C4-2B (cell line): Measurements from ENCODE around the gene RNF150.

Source experiments
- H3K27ac ChIP-seq: fragments of 450-650 bp; 2 replicates; pipeline ENCODE4 v1.5.1; 2017
- ZFX ChIP-seq: fragments of 450-650 bp; IDR thresholded peaks from 2 replicates; pipeline ENCODE4 v1.6.1; 2017
- TF ChIP-seq, protein P1 (sequence below): fragments of 450-650 bp; conservative IDR thresholded peaks from 2 replicates; pipeline ENCODE4 v1.5.1; 2017; ENCODE audit warnings: mild to moderate bottlenecking

The RNF150 gene

GRCh38 chr4:140928880-140929279 is 204.4 kb downstream of the RNF150 start:
- no peak for TF ChIP-seq ZFX
- TF ChIP-seq, protein P1, sequence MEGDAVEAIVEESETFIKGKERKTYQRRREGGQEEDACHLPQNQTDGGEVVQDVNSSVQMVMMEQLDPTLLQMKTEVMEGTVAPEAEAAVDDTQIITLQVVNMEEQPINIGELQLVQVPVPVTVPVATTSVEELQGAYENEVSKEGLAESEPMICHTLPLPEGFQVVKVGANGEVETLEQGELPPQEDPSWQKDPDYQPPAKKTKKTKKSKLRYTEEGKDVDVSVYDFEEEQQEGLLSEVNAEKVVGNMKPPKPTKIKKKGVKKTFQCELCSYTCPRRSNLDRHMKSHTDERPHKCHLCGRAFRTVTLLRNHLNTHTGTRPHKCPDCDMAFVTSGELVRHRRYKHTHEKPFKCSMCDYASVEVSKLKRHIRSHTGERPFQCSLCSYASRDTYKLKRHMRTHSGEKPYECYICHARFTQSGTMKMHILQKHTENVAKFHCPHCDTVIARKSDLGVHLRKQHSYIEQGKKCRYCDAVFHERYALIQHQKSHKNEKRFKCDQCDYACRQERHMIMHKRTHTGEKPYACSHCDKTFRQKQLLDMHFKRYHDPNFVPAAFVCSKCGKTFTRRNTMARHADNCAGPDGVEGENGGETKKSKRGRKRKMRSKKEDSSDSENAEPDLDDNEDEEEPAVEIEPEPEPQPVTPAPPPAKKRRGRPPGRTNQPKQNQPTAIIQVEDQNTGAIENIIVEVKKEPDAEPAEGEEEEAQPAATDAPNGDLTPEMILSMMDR: no peak
- H3K27ac ChIP-seq: no peak overlapping the region

DNA sequence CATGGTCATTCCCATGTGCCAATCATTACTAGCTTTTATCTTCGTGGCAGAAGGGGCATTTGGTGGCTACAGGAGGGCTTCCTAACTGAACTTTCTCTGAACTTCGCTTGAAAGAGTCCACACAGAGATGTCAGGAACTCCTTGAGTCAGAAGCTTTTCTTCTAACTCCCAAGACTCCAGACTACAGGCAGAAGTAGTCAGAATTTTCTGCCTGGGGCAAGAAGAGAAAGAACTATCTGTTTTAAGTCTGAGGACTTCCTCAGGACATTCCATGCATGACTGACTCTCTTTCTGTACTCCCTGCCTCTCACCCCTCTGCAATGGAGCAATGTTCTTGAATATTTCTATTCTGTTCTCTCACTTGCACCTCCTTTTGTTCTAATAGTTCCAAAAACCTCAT is 206.6 kb downstream of the RNF150 start:
- H3K27ac ChIP-seq: no peak overlapping the region
- TF ChIP-seq ZFX: no peak
- TF ChIP-seq, protein P1: no peak

- TF ChIP-seq, protein P1: no peak
- H3K27ac ChIP-seq: no peak overlapping the region
These were observed 207.9 kb downstream of the RNF150 start for GRCh38 chr4:140925417-140925816.

DNA sequence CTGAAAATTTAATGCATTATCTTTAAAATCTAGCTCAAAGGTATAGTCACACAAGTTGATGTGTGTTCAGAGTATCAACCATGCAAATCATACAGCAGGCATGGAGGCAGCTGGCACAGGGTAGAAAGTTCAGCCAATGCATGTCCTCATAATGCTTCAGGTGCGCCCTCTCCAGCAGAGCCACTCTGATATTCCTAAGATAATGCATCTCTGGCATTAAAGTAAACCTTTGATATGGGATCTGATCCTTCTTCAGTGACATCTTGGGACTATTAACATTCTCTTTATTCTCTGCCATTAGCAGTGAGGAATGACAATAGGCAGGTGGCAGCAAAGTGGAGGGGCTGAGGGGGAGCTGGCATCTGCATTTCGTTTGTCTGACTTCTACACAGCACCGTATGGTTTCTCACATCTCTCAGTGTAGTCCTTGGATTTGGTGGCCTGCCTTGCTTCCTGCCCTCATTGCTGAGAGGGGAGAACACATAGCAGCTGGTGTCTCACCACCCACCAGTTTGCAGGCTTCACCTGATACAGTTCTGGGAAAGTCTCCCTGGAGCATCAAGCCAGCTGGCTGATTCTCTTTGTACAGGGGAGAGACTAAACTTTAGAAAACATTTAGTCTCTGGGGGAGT is 208.4 kb downstream of the RNF150 start:
- no peak overlapping the region for H3K27ac ChIP-seq
- TF ChIP-seq, protein P1: no peak
- TF ChIP-seq ZFX: no peak

DNA sequence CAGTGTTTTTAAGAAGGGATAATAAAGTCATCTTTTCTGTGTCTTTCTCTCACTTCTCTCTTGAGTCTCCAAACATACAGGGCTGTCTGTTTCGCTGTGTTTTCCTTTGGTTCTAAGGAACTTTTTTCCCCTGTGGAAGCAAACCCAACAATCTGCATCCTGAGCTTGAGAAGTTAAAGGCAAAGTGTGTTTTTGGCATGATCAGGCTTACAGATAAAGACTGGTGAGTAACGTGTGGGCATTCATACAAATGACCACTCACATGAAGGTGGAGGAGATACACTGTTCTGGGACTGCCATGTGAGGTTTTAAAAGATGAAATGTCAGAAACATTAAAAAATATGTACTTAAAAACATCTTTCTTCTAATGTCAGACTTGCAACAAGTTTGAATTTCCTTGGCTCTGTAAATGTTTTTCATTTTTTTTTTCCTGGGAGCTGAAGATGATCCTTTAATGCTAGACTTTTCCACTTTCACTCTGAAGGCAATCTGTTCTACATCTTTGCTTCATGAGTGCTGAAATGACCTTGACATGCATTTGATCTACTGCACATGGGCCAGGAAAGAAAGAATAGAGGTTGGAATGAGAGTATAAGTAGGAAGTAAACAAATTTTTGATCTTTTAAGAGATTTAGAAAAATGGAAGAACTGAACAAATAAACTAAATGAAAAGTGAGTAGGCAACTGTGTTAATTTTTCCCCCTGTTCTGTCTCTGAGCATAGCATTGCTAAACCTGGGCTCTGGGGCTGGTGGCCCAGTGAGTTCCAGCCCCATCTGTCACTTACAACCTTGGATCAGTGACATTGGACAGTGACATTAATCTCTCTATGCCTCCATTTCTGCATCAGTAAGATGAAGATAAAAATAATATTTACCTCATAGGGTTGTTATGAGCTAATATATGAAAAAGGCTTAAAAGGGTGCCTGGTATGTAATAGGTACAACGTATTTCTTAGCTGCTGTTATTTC is 226.0 kb downstream of the RNF150 start:
- H3K27ac ChIP-seq: no peak overlapping the region
- TF ChIP-seq, protein P1: no peak
- no peak for TF ChIP-seq ZFX

GRCh38 chr4:140904904-140905303 is 228.4 kb downstream of the RNF150 start:
- H3K27ac ChIP-seq: no peak overlapping the region
- no peak for TF ChIP-seq ZFX
- TF ChIP-seq, protein P1: no peak
